K562 (cell line): ENCODE data around the gene GOLPH3L. TPM values are rescaled to one million over a fixed set of nuclear protein-coding genes. Genes with fewer than 3 reads are reported as not detected.

ENCODE experiments used
- ADNP ChIP-seq: fragments of 200-800 bp; sonication (Bioruptor generic); IDR thresholded peaks from 2 replicates; pipeline ENCODE4 v1.6.1; 2016; ENCODE audit warnings: missing genetic modification characterization, missing compliant biosample characterization
- CEBPG ChIP-seq, 3 experiments: fragments of 200-800 bp in 1 of 3; sonication (Bioruptor generic) in 1 of 3; sonication (generic) in 1 of 3; formaldehyde crosslinking in 1 of 3; IDR thresholded peaks in 2 of 3; conservative IDR thresholded peaks in 1 of 3; 2 replicates each; pipeline versions ENCODE4 v1.6.1 to v1.8.0; 2016 to 2022; ENCODE audit warnings: missing compliant biosample characterization in 2 of 3, missing genetic modification characterization in 2 of 3, mild to moderate bottlenecking in 1 of 3, missing genetic modification reagents in 1 of 3
- GABPA ChIP-seq: fragments of 200-800 bp; sonication (Bioruptor generic); conservative IDR thresholded peaks from 2 replicates; pipeline ENCODE4 v1.6.1; 2016; ENCODE audit warnings: low read depth, missing genetic modification characterization, missing compliant biosample characterization
- HIVEP1 ChIP-seq: fragments of 250-450 bp; sonication (Bioruptor Pico); IDR thresholded peaks from 2 replicates; pipeline ENCODE4 v1.4.0; 2020; ENCODE audit warnings: mild to moderate bottlenecking
- ID3 ChIP-seq, 2 experiments: fragments of 250-450 bp in 1 of 2; fragments of 450-650 bp in 1 of 2; sonication (Bioruptor Pico) in 1 of 2; IDR thresholded peaks; 2 replicates each; pipeline versions ENCODE4 v1.6.1 to v1.8.0; 2016 to 2021; ENCODE audit warnings: mild to moderate bottlenecking in 2 of 2, moderate library complexity in 2 of 2, missing compliant biosample characterization in 1 of 2, missing genetic modification characterization in 1 of 2
- MEIS2 ChIP-seq: fragments of 450-650 bp; IDR thresholded peaks from 2 replicates; pipeline ENCODE4 v1.6.1; 2014; ENCODE audit warnings: mild to moderate bottlenecking; ENCODE audit not compliant: partially characterized antibody
- MTF1 ChIP-seq: fragments of 250-450 bp; sonication (Bioruptor Pico); IDR thresholded peaks from 2 replicates; pipeline ENCODE4 v1.9.0; 2021; ENCODE audit warnings: moderate library complexity, mild to moderate bottlenecking, inconsistent platforms, borderline replicate concordance
- NBN ChIP-seq: fragments of 450-650 bp; IDR thresholded peaks from 2 replicates; pipeline ENCODE4 v1.6.1; 2016; ENCODE audit warnings: low read depth, mild to moderate bottlenecking
- PATZ1 ChIP-seq: fragments of 250-450 bp; sonication (Bioruptor Pico); IDR thresholded peaks from 2 replicates; pipeline ENCODE4 v1.5.0; 2020; ENCODE audit warnings: mild to moderate bottlenecking, borderline replicate concordance
- PHTF2 ChIP-seq: fragments of 250-450 bp; sonication (Bioruptor Pico); IDR thresholded peaks from 2 replicates; pipeline ENCODE4 v1.5.0; 2021; ENCODE audit warnings: mild to moderate bottlenecking
- PURB ChIP-seq: sonication (generic); formaldehyde crosslinking; IDR thresholded peaks from 2 replicates; pipeline ENCODE4 v1.9.0; 2021; ENCODE audit warnings: low read depth, mild to moderate bottlenecking, missing genetic modification reagents
- ZFP91 ChIP-seq: sonication (generic); formaldehyde crosslinking; IDR thresholded peaks from 2 replicates; pipeline ENCODE4 v1.8.0; 2022; ENCODE audit warnings: mild to moderate bottlenecking, missing genetic modification reagents
- ZKSCAN3 ChIP-seq: fragments of 250-450 bp; sonication (Bioruptor Pico); IDR thresholded peaks from 2 replicates; pipeline ENCODE4 v1.4.0; 2020
- ZNF639 ChIP-seq, 2 experiments: fragments of 200-800 bp in 1 of 2; sonication (Bioruptor generic) in 1 of 2; sonication (generic) in 1 of 2; formaldehyde crosslinking in 1 of 2; IDR thresholded peaks in 1 of 2; conservative IDR thresholded peaks in 1 of 2; 2 replicates each; pipeline versions ENCODE4 v1.5.0 to v1.6.1; 2016 to 2020; ENCODE audit warnings: missing compliant biosample characterization in 1 of 2, missing genetic modification characterization in 1 of 2, missing genetic modification reagents in 1 of 2
- ZNF644 ChIP-seq: fragments of 200-800 bp; sonication (Bioruptor generic); IDR thresholded peaks from 2 replicates; pipeline ENCODE4 v1.6.1; 2016; ENCODE audit warnings: low read depth, missing genetic modification characterization, missing compliant biosample characterization
- ZNF699 ChIP-seq: fragments of 250-450 bp; sonication (Bioruptor Pico); IDR thresholded peaks from 2 replicates; pipeline ENCODE4 v1.8.0; 2021; ENCODE audit warnings: mild to moderate bottlenecking, moderate library complexity; ENCODE audit not compliant: insufficient replicate concordance
- polyA plus RNA-seq, 8 experiments: library from polyadenylated mRNA; depleted of rRNA in 4 of 8; stranded (reverse) in 5 of 8; unstranded in 3 of 8; fragments of >200 nt; fragmentation: Nextera tagmentation in 2 of 8; fragmentation: Illumina TruSeq in 1 of 8; extraction: Ambion mirVana in 2 of 8; extraction: Trizol in 1 of 8; gene quantifications; 2 replicates each; pipeline versions ENCODE4 v1.2.1 to v1.2.3, GENCODE V29; 2011 to 2014; ENCODE audit warnings: inconsistent platforms in 1 of 8, missing spikeins in 1 of 8
- total RNA-seq, 7 experiments: library from RNA; depleted of rRNA in 6 of 7; stranded (reverse); fragments of >200 nt in 6 of 7; fragmentation: Illumina TruSeq in 2 of 7; extraction: Trizol in 2 of 7; gene quantifications; 2 replicates each; pipeline versions ENCODE4 v1.2.1 to v1.2.3, GENCODE V29; 2011 to 2021; ENCODE audit warnings: low replicate concordance in 1 of 7

Gene GOLPH3L
- total and polyA plus RNA-seq, 9 of the 15 experiments (the other 6 are each of a cell fraction or from before 2014, with no cell fraction given), result 8.1 to 42.1 (median 21.6) TPM

GRCh38 chr1:150619576-150620509 is 77.1 kb downstream of the GOLPH3L start (continued):
- TF ChIP-seq ZFP91 (CRISPR knock-in tag) (no peak), CEBPG (CRISPR knock-in tag; IDR thresholded peaks at IDR 0.05) (no peak), CEBPG (tag; conservative IDR thresholded peaks at IDR 0.05 in 1 of 2, IDR thresholded peaks at IDR 0.05 in 1 of 2) (no peak), PHTF2 (no peak), ZNF644 (tag) (peak; percentile 65; the same call in 1 of the 2 replicates), NBN (peak; percentile 87), HIVEP1 (CRISPR knock-in tag) (no peak), ZKSCAN3 (CRISPR knock-in tag) (no peak), GABPA (tag) (peak; percentile 22; the same call in 1 of the 2 replicates), ADNP (tag) (peak; percentile 57; the same call in 1 of the 2 replicates), PATZ1 (CRISPR knock-in tag) (no peak), MEIS2 (peak; percentile 100), ID3 (CRISPR knock-in tag; IDR thresholded peaks at IDR 0.05) (no peak), ID3 (tag; IDR thresholded peaks at IDR 0.05) (no peak), ZNF639 (CRISPR knock-in tag; conservative IDR thresholded peaks at IDR 0.05 in 1 of 2, IDR thresholded peaks at IDR 0.05 in 1 of 2) (peak in 1 of 2 experiments; percentile 73; a peak in 1 of 4 replicates), ZNF699 (CRISPR knock-in tag) (no peak), MTF1 (CRISPR knock-in tag) (no peak), PURB (CRISPR knock-in tag) (no peak)
